SKM-1 (cell line): ENCODE measurements around the gene TRIM33.

Source experiments
- DNase-seq: peaks from one replicate; lab custom pipeline; 2025; ENCODE audit not compliant: unreplicated experiment; lab: John Stamatoyannopoulos, UW

Gene TRIM33

GRCh38 chr1:114352797-114353196 is 158.2 kb downstream of the TRIM33 start:
- no peak for DNase-seq

GRCh38 chr1:114350731-114351445 is 160.1 kb downstream of the TRIM33 start:
- DNase-seq: no peak

- no peak for DNase-seq
Observed at GRCh38 chr1:114349891-114350605, 161.0 kb downstream of the TRIM33 start.

- no peak for DNase-seq
Observed at GRCh38 chr1:114347431-114348209, 163.4 kb downstream of the TRIM33 start.

GRCh38 chr1:114346480-114347029 is 164.4 kb downstream of the TRIM33 start:
- DNase-seq: peak; percentile 71

GRCh38 chr1:114345930-114346479 is 165.0 kb downstream of the TRIM33 start:
- DNase-seq: no peak

GRCh38 chr1:114344656-114345055 is 166.3 kb downstream of the TRIM33 start:
- no peak for DNase-seq
